HG03064 (cell line): Measurements from ENCODE around the gene LDLRAD4.

Experiments used
- ATAC-seq: cut with Tn5 transposase; IDR thresholded peaks from one replicate; pipeline ENCODE4 v1.9.1; 2021; ENCODE audit warnings: low read depth; ENCODE audit not compliant: unreplicated experiment

The LDLRAD4 gene

DNA sequence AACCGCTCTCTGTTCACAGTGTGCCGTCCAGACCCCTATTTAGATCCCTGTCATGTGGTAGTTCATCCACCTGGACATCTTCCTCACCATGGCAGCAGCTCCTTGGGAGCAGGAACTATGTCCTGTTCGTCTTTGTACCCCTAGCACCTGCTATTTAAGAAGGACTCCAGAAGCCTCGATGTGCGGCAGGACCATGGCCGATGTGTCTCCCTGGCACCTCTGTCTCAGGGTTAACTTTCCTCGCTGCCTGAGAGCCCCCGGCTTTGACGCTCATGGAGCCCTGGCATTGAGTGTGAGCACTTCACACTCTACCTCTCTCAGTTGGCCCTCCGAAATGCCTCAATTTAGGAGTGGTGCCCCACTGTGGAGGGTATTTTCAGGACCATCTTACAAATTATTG lies 355.8 kb downstream of the LDLRAD4 start:
- no peak for ATAC-seq

DNA sequence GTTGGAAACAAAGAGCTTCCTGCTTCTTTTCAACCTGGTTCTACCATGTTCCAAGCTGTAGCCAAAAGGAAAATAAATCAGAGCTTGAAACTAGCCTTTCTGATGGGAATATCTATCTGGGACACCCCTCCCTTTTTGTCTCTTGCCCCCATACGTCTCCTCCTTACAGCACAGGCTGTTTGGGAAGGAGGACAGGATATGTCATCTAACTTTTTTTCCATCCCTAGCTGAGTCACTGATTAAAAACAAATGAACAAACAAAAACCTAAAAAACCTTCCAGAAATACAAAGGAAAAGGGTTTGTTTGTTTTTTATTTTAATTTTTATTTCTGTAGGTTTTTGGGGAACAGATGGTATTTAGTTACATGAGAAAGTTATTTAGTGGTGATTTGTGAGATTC lies 356.2 kb downstream of the LDLRAD4 start:
- no peak for ATAC-seq

DNA sequence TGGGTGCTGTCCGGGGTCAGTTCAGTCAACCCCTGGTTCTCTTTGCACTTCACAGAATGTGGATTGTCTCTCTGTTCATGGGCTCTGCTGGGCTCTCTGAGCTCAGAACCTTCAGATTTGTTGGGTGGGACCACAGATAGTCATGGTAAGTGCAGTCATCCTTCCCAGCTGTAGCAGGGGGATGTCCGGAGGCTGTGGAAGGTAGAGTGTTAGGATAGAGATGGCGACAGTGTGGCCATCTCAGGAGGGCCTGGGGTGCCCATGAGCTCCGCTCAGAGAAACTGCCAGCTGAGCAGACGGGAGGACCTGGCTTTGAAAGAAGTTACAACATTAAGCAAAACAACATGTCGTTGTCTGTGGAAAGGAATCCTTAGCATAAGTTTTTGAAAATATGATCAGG lies 358.0 kb downstream of the LDLRAD4 start:
- peak; percentile 33 for ATAC-seq

DNA sequence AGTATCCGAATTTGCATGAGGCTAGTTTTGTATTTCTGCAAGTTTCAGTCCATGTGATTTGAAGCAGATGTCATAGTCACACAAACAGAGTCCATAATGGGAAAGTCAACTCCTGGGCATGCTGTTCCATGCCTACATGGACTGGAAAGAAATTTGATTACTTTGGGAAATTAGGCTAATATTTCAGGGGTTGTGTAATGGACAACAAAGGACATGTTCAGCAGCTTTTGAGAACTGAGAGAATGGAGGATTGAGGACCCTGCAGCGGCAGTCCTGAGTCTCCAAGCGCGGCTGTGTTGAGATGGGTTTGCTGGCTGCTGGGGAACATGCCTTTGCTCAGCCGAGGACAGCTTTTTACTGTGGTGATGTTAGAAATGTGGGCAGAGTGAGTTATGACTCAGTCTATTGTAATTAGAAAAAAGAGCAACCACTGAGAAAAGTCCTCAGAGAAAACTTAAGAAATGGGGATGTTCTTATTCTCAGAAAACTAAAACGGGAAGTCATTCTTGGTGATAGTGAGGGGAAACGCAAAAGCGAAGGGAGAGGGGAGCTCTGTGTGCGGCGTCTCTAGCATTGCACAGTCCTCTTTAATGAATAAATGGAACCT lies 358.6 kb downstream of the LDLRAD4 start:
- peak; percentile 79 for ATAC-seq

DNA sequence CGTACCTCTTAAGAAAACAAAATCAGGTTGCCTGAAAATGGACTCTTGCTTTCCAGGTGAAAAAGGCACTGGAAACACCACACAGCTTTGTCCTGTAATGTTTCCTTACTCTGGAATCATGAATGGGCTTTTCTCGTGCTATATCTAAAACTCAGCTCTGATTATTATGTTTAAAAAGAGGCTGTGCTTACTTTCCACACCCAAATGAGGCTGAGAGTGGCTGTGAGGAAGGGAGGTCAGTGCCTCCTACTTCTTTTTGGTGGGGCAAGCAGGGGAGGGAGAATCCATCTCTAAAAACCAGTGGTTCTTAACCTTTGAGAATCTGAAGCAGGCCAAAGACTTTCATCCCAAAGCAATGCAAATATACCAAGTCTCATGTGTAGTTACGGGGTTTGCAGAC lies 359.2 kb downstream of the LDLRAD4 start:
- ATAC-seq, result no peak

DNA sequence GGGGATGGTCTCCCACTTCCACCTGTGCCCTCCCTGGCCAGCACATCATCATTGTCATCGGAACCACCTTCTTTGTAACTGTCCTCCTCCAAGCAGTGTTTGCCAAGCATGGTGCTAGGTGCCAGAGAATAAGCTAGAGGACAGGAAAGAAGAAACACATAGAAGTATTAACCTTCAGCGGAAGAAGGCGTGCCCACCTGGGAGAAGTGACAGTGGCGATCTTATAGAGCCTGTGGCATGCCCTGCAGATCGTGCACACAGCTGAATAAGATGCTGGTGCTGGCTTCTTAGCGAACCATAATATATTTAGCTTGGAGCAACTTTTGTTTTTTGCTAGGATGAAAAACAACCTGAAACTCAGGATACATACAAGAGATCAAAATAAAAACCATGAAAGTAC lies 359.8 kb downstream of the LDLRAD4 start:
- no peak for ATAC-seq

DNA sequence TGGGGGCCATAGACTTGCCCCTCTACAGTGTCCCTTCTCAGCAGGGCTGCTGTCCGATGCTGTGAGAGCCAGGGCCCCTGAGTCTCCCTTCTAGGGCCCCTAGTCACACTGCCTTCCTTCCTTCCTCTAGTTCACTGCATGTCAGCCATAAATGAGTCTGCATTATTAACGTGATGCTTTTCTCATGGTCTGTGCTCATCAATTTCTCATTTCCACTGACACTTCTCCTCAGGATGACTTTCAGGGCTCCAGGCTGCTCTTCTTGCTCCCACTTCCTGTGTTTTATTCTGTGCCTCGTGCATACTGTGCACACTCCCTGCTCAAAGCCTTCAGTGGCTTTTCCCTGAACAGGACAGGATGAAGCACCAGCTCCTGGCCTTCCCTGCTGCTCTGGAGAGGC lies 361.3 kb downstream of the LDLRAD4 start:
- no peak for ATAC-seq

DNA sequence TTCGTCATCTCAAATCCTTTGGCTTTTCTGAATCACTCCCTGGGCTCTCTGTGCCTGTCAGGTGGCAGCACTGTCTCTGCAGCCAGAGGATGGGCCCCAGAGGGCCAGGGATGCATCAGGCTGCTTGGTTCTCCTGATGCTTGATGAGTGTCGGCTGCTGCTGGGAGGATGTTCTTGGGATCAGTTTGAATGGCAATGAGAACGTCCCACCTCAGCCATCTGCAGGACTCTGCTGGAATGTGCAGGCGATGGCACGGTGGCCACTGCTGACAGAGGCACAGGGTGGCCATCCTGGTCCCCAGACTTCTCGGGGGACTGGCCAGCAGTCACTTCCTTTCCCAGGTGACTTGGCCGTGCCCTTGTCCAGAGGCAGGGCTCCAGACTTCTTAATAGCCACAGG lies 361.8 kb downstream of the LDLRAD4 start:
- no peak for ATAC-seq

DNA sequence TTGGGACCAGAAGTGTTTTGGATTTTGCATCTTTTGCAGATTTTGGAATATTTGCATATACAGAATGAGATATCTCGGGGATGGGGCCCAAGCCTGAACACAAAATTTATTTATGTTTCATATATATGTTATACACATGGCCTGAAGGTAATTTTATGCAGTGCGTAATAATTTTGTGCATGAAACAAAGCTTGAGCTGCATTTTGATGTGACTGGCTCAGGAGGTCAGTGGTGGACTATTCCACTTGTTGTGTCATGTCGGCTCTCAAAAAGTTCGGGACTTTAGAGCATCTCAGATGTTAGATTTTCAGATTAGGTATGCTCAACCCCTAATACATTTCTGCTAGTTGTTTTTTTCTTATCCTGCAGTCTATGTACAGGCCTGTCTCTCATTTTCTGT lies 362.4 kb downstream of the LDLRAD4 start:
- ATAC-seq, result no peak

DNA sequence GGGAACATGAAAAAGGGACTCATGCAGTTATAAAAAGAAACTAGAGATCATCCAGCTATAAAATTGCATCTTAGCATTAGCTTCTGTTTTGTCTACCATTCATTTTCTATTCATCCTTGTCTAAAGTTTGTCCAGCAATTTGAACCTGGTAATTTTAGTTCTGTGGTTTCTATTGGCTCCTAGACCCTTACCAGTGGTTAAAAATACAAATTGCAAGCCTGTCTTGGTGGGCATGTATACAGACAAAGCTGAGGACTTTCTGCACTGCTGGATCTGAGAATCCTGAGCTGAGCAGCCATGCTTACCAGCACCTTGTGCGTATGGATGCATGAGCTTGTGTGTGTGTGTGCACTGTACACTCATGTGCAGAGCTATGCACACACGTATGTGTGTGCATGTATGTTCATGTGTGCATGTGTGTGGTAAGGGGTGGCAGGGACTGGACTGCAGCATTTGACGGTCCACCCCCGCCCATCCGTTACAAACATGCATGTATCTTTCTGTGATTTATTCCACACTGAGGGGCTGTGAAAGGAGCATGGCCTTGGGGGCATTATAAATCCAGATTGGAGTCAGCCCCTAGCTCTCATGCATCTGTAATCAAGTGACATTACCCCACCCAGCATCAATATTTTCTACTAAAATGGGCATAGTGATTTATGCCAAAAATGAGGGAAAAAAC lies 363.1 kb downstream of the LDLRAD4 start:
- no peak for ATAC-seq

DNA sequence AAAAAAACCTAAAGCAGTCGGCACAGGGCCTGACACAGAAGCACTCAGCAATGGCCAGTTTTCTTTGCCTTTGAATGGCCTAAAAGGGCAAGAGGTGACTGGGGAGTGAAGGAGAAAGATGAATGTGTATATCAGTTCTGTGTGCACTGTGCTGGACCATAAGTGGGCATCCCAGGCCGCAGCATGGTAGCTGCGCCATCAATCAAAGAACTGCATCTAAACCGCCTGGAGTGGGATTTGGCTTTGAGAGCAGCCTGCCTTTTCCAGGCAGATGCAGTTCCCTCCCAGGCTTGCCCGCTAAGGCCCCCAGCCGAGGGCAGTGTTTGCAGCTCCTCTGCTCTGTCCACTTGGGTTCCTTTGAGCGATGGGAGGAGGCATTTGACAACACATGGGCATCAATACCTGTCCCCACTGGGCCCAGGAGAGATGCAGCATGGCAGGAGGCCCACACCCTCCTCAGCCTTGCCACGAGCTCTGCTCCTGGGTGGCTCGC lies 363.7 kb downstream of the LDLRAD4 start:
- no peak for ATAC-seq

DNA sequence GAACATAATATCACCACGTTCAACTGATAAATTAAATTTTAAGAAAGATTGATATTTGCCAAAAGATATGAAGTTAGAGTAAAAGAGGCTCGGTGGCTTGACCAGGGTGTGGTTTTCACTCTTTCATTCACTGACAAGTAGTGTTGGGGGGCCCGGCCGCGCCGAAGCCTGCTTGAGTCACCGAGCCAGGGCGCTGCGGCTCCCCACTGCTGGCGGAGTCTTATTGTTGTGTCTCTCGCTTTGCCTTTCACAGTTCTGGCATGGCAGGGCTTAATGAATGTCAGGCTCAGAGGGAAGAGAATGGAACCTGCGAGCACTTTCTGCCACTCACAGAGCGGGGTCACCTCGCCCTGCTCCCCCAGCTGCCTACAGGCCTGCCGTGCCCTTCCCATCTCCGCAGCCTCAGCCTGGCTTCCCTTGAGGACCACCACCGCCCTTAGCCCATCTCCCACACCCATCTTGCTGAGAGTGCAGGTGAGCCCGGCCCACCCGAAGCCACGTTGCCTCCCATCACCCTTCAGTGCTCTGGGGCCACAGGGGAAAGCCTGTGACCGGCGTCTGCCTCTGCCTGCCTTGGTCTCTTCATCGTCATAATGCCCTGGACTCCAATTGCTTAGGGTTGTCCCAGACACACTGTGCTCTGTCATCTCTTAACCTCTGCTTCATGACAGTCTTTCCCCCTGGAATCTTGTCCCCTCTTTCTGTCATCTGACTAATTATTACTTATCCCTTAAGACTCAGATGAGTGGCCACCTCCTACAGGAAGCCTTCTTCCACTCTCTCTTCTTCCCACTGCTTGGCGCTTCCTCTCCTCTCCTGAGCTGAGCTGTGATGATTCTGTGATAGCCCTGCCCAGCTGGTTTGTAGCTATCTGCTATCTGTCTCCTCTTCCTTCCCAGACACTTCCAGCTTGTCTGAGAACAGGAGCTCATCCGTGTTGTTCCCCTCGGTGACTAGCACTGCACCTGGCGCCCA lies 365.3 kb downstream of the LDLRAD4 start:
- no peak for ATAC-seq

DNA sequence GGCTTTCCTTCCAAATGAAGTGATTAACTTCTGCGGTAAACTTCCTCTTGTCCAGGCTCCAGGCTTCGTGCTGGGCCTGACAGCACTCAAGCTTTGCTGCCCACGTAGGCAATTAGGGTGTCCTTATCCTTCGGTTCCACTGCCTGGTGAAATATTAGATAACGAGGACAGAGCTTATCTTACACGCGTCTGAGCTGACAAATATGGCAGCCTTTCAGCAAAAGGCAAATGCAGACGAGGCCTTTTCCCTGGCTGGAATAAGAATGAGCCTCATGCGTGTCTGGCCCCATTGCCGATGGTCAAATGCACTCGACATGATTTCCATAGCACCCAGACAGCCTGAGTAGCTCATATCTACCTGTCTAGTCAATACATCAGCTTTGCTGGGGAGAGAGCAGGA lies 366.3 kb downstream of the LDLRAD4 start:
- ATAC-seq, result no peak

DNA sequence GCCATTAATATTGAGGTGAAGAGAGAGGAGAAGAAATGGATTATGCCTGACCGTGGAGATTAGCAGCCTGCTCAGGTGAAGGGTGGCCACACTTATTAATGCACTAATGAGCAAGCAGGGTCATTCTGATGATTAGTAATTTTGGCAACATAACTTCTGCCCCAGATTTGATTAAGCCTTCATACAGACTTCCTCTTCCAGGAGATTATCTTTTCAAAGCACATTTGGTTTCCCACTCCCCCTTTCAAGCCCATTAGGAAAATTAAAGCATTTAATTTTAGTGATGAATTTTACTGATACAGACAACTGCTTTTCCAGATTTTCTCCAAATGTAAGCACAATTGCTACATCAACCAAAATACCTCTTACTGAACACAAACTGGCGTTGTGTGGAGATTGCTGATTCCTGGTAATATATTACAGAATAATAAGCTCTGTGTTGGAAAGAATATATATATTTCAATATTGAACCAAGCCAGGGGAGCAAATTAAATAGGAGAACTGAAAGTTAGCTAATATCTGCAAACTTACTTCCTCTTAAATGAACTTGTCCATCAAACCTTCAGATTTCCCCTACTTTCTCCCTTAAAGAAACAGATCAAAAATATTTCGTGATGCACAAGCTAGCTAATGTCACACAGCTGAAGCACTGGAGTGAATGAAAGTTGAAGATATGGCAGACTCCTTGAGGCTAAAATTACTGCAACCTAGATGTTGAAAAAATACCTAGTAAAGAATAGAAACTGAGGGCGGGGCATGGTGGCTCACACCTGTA lies 367.0 kb downstream of the LDLRAD4 start:
- ATAC-seq, result no peak

DNA sequence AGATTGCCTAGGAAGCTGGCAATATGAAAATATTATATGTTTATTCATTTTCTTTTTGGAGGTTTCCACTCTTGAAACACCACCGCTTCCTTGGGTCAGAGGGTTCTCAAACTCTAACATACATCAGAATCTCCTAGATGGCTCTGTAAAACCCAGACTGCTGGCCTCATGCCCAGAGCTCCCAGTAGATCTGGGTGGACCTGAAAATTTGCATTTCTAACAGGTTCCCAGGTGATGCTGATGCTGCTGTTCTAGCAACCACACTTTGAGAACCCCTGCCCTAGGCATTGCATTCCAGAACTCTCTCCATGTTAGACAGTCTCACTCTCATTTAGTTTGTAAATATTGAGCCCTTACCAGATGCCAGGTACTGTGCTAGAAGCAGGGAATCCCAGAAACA lies 368.4 kb downstream of the LDLRAD4 start:
- no peak for ATAC-seq

DNA sequence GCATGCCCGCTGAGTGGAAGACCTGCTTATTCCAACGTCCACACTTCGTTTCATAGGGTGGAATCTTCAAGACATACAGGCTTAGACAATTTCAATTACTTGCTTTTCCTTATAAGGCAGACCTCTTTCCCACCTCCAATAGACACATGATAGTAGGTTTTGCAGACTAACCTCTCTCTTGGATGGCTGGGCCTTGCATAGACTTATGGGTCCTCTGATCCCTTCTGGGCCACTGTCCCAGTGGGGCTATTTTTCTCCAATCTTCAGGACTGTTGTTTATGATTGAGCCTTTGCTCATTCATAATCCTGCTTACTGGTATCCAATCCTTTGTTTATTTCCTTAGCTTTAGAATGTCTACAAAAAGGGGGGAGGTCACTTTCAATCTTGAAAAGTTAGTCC lies 368.9 kb downstream of the LDLRAD4 start:
- ATAC-seq, result no peak

DNA sequence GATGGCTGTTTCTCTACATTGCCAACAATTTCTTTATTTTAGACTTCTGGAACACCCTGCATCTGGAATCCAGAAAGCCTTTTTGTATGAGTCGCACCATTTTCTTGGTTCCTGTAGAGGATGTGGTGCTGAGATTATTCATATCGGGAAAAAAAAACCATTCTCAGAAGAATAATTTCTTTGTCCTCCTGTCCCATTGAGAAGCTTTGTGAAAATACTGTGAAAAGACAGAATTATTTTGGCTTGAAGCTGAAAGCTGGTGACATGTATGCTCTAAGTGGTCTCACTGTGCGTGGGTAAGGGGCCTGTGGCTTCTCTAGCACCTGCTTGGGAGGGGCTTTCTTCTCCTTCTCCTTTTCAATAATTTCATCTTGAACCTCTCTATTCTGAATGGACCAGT lies 369.4 kb downstream of the LDLRAD4 start:
- ATAC-seq, result no peak

DNA sequence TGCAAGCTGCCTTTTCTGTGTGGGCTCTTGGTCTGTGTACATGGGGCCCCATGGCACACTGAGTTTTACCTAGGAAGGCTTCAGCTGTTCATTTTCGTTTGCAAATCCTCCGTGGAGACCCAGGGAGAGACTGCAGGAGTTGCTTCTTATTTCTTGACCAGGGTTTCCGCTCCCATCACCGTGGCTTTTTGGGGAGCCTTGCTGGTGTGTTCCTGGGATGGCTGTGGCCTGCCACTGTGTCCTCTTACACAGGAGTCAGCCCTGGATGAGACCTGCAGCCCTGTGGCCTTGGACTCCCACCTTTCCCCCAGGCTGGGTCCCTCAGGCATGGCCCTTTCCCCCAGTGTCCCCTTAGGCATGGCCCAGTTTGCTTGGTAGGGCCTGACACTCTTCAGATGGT lies 370.8 kb downstream of the LDLRAD4 start:
- ATAC-seq, result no peak

DNA sequence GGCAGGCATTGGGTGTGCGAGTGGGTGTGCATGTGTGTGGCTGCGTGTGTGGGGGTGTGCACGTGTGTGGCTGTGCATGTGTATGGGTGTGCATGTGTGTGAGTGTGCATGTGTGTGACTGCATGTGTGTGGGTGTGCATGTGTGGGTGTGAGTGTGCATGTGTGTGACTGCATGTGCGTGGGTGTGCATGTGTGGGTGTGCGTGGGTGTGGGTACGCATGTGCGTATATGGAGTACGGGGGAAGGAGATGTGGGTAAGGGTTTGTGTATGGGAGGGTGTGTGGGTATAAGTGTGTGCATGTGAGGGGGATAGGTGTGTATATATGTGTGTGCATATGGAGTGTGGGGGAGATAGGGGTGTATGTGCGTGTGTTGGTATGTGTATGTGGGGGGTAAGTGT lies 371.4 kb downstream of the LDLRAD4 start:
- no peak for ATAC-seq

DNA sequence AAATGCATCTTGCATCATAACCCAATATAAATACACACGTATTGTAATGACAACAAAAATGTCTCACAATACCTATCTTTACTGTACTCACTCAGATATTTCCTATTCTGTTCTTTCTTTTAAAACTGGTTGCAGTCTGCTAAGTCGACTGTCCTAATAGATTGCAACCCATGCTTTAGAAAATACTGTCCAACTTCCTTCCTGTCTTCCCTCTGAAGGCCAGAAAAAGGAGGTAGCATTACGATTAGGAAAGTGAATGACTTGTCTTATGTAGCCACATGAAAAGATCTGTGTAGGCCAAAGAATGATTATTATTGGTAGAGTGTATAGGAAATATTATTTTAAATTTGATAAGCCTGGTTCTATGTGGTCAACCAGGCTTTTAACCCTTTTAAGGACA lies 373.7 kb downstream of the LDLRAD4 start:
- ATAC-seq, result no peak

DNA sequence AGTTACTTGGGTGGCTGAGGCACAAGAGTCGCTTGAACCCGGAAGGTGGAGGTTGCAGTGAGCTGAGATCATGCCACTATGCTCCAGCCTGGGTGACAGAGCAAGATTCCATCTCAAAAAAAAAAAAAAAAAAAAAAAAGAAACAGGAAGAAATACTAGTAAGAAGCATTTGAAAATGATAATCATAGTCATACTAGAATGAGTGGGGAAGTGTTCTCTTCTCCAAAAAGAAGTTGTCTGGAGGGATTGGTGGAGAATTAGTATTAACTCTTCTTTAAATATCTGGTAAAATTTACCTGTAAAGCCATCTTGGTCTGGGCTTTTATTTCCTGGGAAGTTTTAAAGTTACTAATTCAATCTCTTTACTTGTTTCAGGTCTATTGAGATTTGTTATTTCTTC lies 376.0 kb downstream of the LDLRAD4 start:
- ATAC-seq, result no peak
